HepG2 (cell line): Measurements from ENCODE around the gene AHCYL1. TPM values are rescaled to one million over a fixed set of nuclear protein-coding genes. Genes with fewer than 3 reads are reported as not detected.

Experiments used
- ATAC-seq: fragments of 200-7000 bp; cut with Tn5 transposase; 3 replicates; pipeline ENCODE4 v1.9.1; 2020; ENCODE audit warnings: mild to moderate bottlenecking, moderate library complexity
- BruUV-seq: library from RNA; stranded (reverse); fragments of 400-500 nt; replicated peaks from 2 replicates; lab custom pipeline; 2021; lab: Mats Ljungman, UMichigan
- CTCF ChIA-PET: fragments of 300-600 bp; formaldehyde crosslinking; extraction: SDS; loops from one replicate; lab custom pipeline; 2021; ENCODE audit warnings: low total read pairs, inconsistent platforms, low intra/inter-chr PET ratio; lab: Yijun Ruan, JAX
- POLR2A ChIA-PET: fragments of 350-600 bp; sonication (Branson Sonifier 250); formaldehyde crosslinking; loops from one replicate; lab custom pipeline; 2020; ENCODE audit warnings: antibody characterized with exemption, inconsistent platforms; lab: Yijun Ruan, JAX
- DNase-seq: peaks from one replicate; pipeline ENCODE4 v3.0.0-alpha.2; 2015; ENCODE audit warnings: low spot score
- FAIRE-seq: peaks from 3 replicates; lab custom pipeline; 2011; peaks lifted over from hg19 to GRCh38; lab: Jason Lieb, UNC
- H2AFZ ChIP-seq: one replicate; pipeline ENCODE4 v1.6.1; 2011; ENCODE audit warnings: low read length, inconsistent platforms
- H3K27ac ChIP-seq: fragments of 300-600 bp; 3 replicates; pipeline ENCODE4 v1.8.0; 2011; ENCODE audit warnings: mixed run types, mild to moderate bottlenecking, mixed read lengths, low read length, inconsistent platforms; ENCODE audit not compliant: insufficient read depth; ENCODE audit errors: extremely low read length
- H3K27me3 ChIP-seq, 2 experiments: fragments of 200-600 bp in 1 of 2; 2 replicates in 1 of 2; 3 replicates in 1 of 2; pipeline versions ENCODE4 v1.6.0 to v1.8.0; 2011; ENCODE audit warnings: low read length in 2 of 2, mild to moderate bottlenecking in 2 of 2, moderate library complexity in 2 of 2, inconsistent platforms in 1 of 2; ENCODE audit not compliant: insufficient read depth in 2 of 2, control insufficient read depth in 1 of 2
- H3K36me3 ChIP-seq, 2 experiments: fragments of 200-600 bp in 1 of 2; replicated peaks in 1 of 2; 2 replicates in 1 of 2; 3 replicates in 1 of 2; pipeline versions ENCODE4 v1.5.1 to v1.8.0; 2011; ENCODE audit warnings: low read length in 2 of 2, inconsistent platforms in 1 of 2; ENCODE audit not compliant: insufficient read depth in 2 of 2, control insufficient read depth in 1 of 2
- H3K4me1 ChIP-seq: 2 replicates; pipeline ENCODE4 v1.5.1; 2012; ENCODE audit warnings: low read length, inconsistent platforms; ENCODE audit not compliant: insufficient read depth
- H3K4me2 ChIP-seq: 2 replicates; pipeline ENCODE4 v1.6.0; 2011; ENCODE audit warnings: low read depth, low read length, inconsistent platforms
- H3K4me3 ChIP-seq, 3 experiments: fragments of 200-600 bp in 1 of 3; sonication (generic), shearing (Covaris generic) in 1 of 3; replicated peaks in 1 of 3; 2 replicates each; pipeline ENCODE4 v1.5.1; 2011 to 2016; ENCODE audit warnings: low read length in 3 of 3, inconsistent platforms in 2 of 3, low read depth in 2 of 3, mild to moderate bottlenecking in 2 of 3, control low read depth in 1 of 3, mixed read lengths in 1 of 3; ENCODE audit not compliant: insufficient read depth in 1 of 3
- H3K79me2 ChIP-seq: one replicate; pipeline ENCODE4 v1.6.1; 2011; ENCODE audit warnings: low read length, inconsistent platforms; ENCODE audit not compliant: insufficient read depth
- H3K9ac ChIP-seq: 2 replicates; pipeline ENCODE4 v1.6.0; 2011; ENCODE audit warnings: mild to moderate bottlenecking, low read depth, low read length, inconsistent platforms; ENCODE audit not compliant: insufficient read depth
- H3K9me3 ChIP-seq: 2 replicates; pipeline ENCODE4 v1.5.1; 2012; ENCODE audit warnings: mild to moderate bottlenecking, low read length
- H4K20me1 ChIP-seq: 2 replicates; pipeline ENCODE4 v1.6.0; 2011; ENCODE audit warnings: inconsistent platforms, mild to moderate bottlenecking, low read length, moderate library complexity; ENCODE audit not compliant: insufficient read depth
- ARNT2 ChIP-seq: sonication (generic); formaldehyde crosslinking; IDR thresholded peaks from 2 replicates; pipeline ENCODE4 v1.8.0; 2022; ENCODE audit warnings: mild to moderate bottlenecking, low read depth, missing genetic modification reagents, moderate library complexity
- DNMT1 ChIP-seq: sonication (generic); formaldehyde crosslinking; IDR thresholded peaks from 2 replicates; pipeline ENCODE4 v1.5.1; 2020; ENCODE audit warnings: mild to moderate bottlenecking, missing genetic modification reagents
- KLF12 ChIP-seq: sonication (generic); formaldehyde crosslinking; IDR thresholded peaks from 2 replicates; pipeline ENCODE4 v1.4.0; 2020; ENCODE audit warnings: missing genetic modification reagents, borderline replicate concordance
- MAFG ChIP-seq: sonication (generic); formaldehyde crosslinking; IDR thresholded peaks from 2 replicates; pipeline ENCODE4 v1.5.1; 2020; ENCODE audit warnings: mild to moderate bottlenecking, missing genetic modification reagents
- MED1 ChIP-seq: sonication (generic); formaldehyde crosslinking; IDR thresholded peaks from 2 replicates; pipeline ENCODE4 v1.4.0; 2020; ENCODE audit warnings: missing genetic modification reagents
- MYNN ChIP-seq: sonication (generic); formaldehyde crosslinking; IDR thresholded peaks from 2 replicates; pipeline ENCODE4 v1.4.0; 2020; ENCODE audit warnings: mild to moderate bottlenecking, low read depth, missing genetic modification reagents
- NFATC3 ChIP-seq: sonication (generic); formaldehyde crosslinking; IDR thresholded peaks from 2 replicates; pipeline ENCODE4 v1.5.1; 2020; ENCODE audit warnings: mild to moderate bottlenecking, missing genetic modification reagents
- NR2F6 ChIP-seq, 2 experiments: IDR thresholded peaks; 2 replicates each; pipeline ENCODE4 v1.6.1; 2016; ENCODE audit warnings: antibody characterized with exemption in 1 of 2, mild to moderate bottlenecking in 1 of 2
- SOX13 ChIP-seq, 3 experiments: fragments of 450-650 bp in 1 of 3; sonication (generic) in 1 of 3; formaldehyde crosslinking in 1 of 3; IDR thresholded peaks in 2 of 3; conservative IDR thresholded peaks in 1 of 3; 2 replicates each; pipeline versions ENCODE4 v1.5.0 to v1.6.1; 2016 to 2020; ENCODE audit warnings: antibody characterized with exemption in 1 of 3, mild to moderate bottlenecking in 1 of 3, missing compliant biosample characterization in 1 of 3, missing genetic modification reagents in 1 of 3, moderate library complexity in 1 of 3
- TBX3 ChIP-seq: fragments of 450-650 bp; IDR thresholded peaks from 2 replicates; pipeline ENCODE4 v1.6.1; 2017; ENCODE audit warnings: antibody characterized with exemption, mild to moderate bottlenecking, inconsistent platforms, borderline replicate concordance
- THAP11 ChIP-seq: IDR thresholded peaks from 2 replicates; pipeline ENCODE4 v1.6.1; 2016; ENCODE audit warnings: missing biosample characterization, missing genetic modification reagents
- ZNF746 ChIP-seq: sonication (generic); formaldehyde crosslinking; IDR thresholded peaks from 2 replicates; pipeline ENCODE4 v1.8.0; 2022; ENCODE audit warnings: mild to moderate bottlenecking, missing genetic modification reagents
- ZNF749 ChIP-seq: sonication (generic); formaldehyde crosslinking; IDR thresholded peaks from 2 replicates; pipeline ENCODE4 v1.8.0; 2022; ENCODE audit warnings: mild to moderate bottlenecking, missing genetic modification reagents, moderate library complexity, borderline replicate concordance
- WGBS: methylation state at CpG from one replicate; pipeline ENCODE4 v1.1.6; 2017; ENCODE audit warnings: low lambda C conversion rate; 5-methylcytosine and 5-hydroxymethylcytosine counted together
- in situ Hi-C: cut with HindIII; loops from 2 replicates; pipeline ENCODE4 v1.10.0; 2017; ENCODE audit warnings: low pct_unique_long_range_greater_than_20kb; ENCODE audit not compliant: extremely low pct_ligation_motif_present
- intact Hi-C: fragments of 100-400 bp; cut with micrococcal nuclease; formaldehyde crosslinking; loops from one replicate; pipeline ENCODE4 v1.10.0; 2022; ENCODE audit not compliant: unreplicated experiment
- polyA plus RNA-seq, 8 experiments: library from polyadenylated mRNA; depleted of rRNA in 3 of 8; stranded (reverse) in 7 of 8; unstranded in 1 of 8; fragments of >200 nt; fragmentation: Illumina TruSeq in 4 of 8; extraction: Trizol in 4 of 8; gene quantifications; 2 replicates each; pipeline versions ENCODE4 v1.2.1 to v1.2.3, GENCODE V29; 2011 to 2016; ENCODE audit warnings: low read depth in 4 of 8, missing spikeins in 1 of 8, mixed read lengths in 1 of 8; ENCODE audit not compliant: insufficient read depth in 1 of 8
- total RNA-seq, 5 experiments: library from RNA; depleted of rRNA; stranded (reverse); fragments of >200 nt; fragmentation: Illumina TruSeq; extraction: Trizol; gene quantifications; 2 replicates each; pipeline ENCODE4 v1.2.3, GENCODE V29; 2016; ENCODE audit warnings: low read depth in 1 of 5
- TF ChIP-seq, protein P1 (sequence below), 2 experiments: sonication (generic) in 1 of 2; formaldehyde crosslinking in 1 of 2; IDR thresholded peaks; 2 replicates each; pipeline versions ENCODE4 v1.4.0 to v1.6.1; 2016 to 2020; ENCODE audit warnings: borderline replicate concordance in 1 of 2, low read depth in 1 of 2, mild to moderate bottlenecking in 1 of 2, missing genetic modification reagents in 1 of 2
- TF ChIP-seq, protein P2 (sequence below): sonication (generic); formaldehyde crosslinking; IDR thresholded peaks from 2 replicates; pipeline ENCODE4 v1.9.0; 2021; ENCODE audit warnings: missing genetic modification reagents, borderline replicate concordance

AHCYL1 gene
- total and polyA plus RNA-seq, 2 of the 13 experiments (the other 11 are each of a cell fraction or from before 2014, with no cell fraction given), result 40.9 to 76.3 TPM

- intact Hi-C loops, result no loop called here
- Histone ChIP-seq H3K4me2 (no peak overlapping the region), H3K79me2 (peaks cover 46% of the 10 kb centered on the region), H3K9me3 (no peaks in the 10 kb centered on the region), H3K36me3 (peaks cover 6 to 12% of the 10 kb centered on the region in 2 experiments; a peak in 4 of 5 replicates), H4K20me1 (peaks cover 8% of the 10 kb centered on the region), H3K4me3 (no peak overlapping the region), H3K9ac (no peak overlapping the region), H3K4me1 (peaks cover 18% of the 10 kb centered on the region), H3K27ac (no peak overlapping the region), H3K27me3 (no peaks in the 10 kb centered on the region), H2AFZ (no peak overlapping the region)
- in situ Hi-C loops, result no loop called here
- DNase-seq, result no peak
- no peak for FAIRE-seq
- POLR2A ChIA-PET, result no interaction called here
- 100% methylated on average over 2 of the region's 2 CpGs for WGBS
- CTCF ChIA-PET, result no interaction called here
- BruUV-seq, result no TSS peak
- ATAC-seq, result no peak
- no peak for TF ChIP-seq ZNF746 (CRISPR knock-in tag)
- no peak for TF ChIP-seq KLF12
- no peak for TF ChIP-seq MYNN
- TF ChIP-seq THAP11 (CRISPR knock-in tag), result no peak
- no peak for TF ChIP-seq DNMT1
- no peak for TF ChIP-seq NFATC3 (CRISPR knock-in tag)
- no peak for TF ChIP-seq MED1 (CRISPR knock-in tag)
- TF ChIP-seq ARNT2 (CRISPR knock-in tag), result no peak
- TF ChIP-seq SOX13 (IDR thresholded peaks at IDR 0.05), result no peak
- TF ChIP-seq SOX13 (CRISPR knock-in tag; conservative IDR thresholded peaks at IDR 0.05 in 1 of 2, IDR thresholded peaks at IDR 0.05 in 1 of 2), result no peak
- TF ChIP-seq ZNF749 (CRISPR knock-in tag), result no peak
- TF ChIP-seq MAFG (CRISPR knock-in tag), result no peak
- TF ChIP-seq TBX3, result no peak
- TF ChIP-seq, protein P1, sequence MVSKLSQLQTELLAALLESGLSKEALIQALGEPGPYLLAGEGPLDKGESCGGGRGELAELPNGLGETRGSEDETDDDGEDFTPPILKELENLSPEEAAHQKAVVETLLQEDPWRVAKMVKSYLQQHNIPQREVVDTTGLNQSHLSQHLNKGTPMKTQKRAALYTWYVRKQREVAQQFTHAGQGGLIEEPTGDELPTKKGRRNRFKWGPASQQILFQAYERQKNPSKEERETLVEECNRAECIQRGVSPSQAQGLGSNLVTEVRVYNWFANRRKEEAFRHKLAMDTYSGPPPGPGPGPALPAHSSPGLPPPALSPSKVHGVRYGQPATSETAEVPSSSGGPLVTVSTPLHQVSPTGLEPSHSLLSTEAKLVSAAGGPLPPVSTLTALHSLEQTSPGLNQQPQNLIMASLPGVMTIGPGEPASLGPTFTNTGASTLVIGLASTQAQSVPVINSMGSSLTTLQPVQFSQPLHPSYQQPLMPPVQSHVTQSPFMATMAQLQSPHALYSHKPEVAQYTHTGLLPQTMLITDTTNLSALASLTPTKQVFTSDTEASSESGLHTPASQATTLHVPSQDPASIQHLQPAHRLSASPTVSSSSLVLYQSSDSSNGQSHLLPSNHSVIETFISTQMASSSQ (IDR thresholded peaks at IDR 0.05; ENCODE audit: low read depth), result no peak
- TF ChIP-seq, protein P1 (CRISPR knock-in tag; IDR thresholded peaks at IDR 0.05; ENCODE audit: borderline replicate concordance), result no peak
- TF ChIP-seq NR2F6 (IDR thresholded peaks at IDR 0.05), result no peak
- TF ChIP-seq NR2F6 (CRISPR knock-in tag; IDR thresholded peaks at IDR 0.05), result no peak
- TF ChIP-seq, protein P2, sequence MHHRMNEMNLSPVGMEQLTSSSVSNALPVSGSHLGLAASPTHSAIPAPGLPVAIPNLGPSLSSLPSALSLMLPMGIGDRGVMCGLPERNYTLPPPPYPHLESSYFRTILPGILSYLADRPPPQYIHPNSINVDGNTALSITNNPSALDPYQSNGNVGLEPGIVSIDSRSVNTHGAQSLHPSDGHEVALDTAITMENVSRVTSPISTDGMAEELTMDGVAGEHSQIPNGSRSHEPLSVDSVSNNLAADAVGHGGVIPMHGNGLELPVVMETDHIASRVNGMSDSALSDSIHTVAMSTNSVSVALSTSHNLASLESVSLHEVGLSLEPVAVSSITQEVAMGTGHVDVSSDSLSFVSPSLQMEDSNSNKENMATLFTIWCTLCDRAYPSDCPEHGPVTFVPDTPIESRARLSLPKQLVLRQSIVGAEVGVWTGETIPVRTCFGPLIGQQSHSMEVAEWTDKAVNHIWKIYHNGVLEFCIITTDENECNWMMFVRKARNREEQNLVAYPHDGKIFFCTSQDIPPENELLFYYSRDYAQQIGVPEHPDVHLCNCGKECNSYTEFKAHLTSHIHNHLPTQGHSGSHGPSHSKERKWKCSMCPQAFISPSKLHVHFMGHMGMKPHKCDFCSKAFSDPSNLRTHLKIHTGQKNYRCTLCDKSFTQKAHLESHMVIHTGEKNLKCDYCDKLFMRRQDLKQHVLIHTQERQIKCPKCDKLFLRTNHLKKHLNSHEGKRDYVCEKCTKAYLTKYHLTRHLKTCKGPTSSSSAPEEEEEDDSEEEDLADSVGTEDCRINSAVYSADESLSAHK (CRISPR knock-in tag), result no peak
These were observed 11.0 kb downstream of the AHCYL1 start for GRCh38 chr1:109995536-109995935.
